ENCODE data around the gene GABRG3.

The GABRG3 gene

GRCh38 chr15:27042646-27043045, 71.7 kb downstream of the GABRG3 start:
- Histone ChIP-seq H3K9ac (ENCODE audit: low read length) (no peak overlapping the region), H3K79me2 (ENCODE audit: insufficient read depth, low read length) (no peaks in the 10 kb centered on the region), H3K9me3 (ENCODE audit: insufficient read depth, low read length) (no peaks in the 10 kb centered on the region), H3K4me3 (ENCODE audit: insufficient read depth, low read length, poor library complexity, severe bottlenecking) (no peak overlapping the region), H3F3A (ENCODE audit: insufficient read depth) (no peaks in the 10 kb centered on the region), H3K36me3 (ENCODE audit: low read length) (no peaks in the 10 kb centered on the region), H3K4me2 (ENCODE audit: low read depth, low read length, poor library complexity, severe bottlenecking) (no peak overlapping the region), H3K27ac (ENCODE audit: low read depth, low read length) (no peak overlapping the region), H3K9me2 (replicated peaks; ENCODE audit: insufficient read depth, low read length) (no peaks in the 10 kb centered on the region), H4K20me1 (ENCODE audit: low read depth, low read length) (no peaks in the 10 kb centered on the region), H3K27me3 (ENCODE audit: low read length) (no peaks in the 10 kb centered on the region), H2AFZ (ENCODE audit: low read depth, low read length, severe bottlenecking) (no peak overlapping the region)
- no peak for TF ChIP-seq EZH2phosphoT487 (conservative IDR thresholded peaks at IDR 0.05; ENCODE audit: low read length)
- no peak for TF ChIP-seq CTCF (IDR thresholded peaks at IDR 0.05; ENCODE audit: insufficient read depth, low read length, poor library complexity, severe bottlenecking)

GRCh38 chr15:27043770-27044169, 72.8 kb downstream of the GABRG3 start:
- Histone ChIP-seq H3K79me2 (ENCODE audit: insufficient read depth, low read length) (no peaks in the 10 kb centered on the region), H4K20me1 (ENCODE audit: low read depth, low read length) (no peaks in the 10 kb centered on the region), H3K4me2 (ENCODE audit: low read depth, low read length, poor library complexity, severe bottlenecking) (no peak overlapping the region), H3F3A (ENCODE audit: insufficient read depth) (no peaks in the 10 kb centered on the region), H3K36me3 (ENCODE audit: low read length) (no peaks in the 10 kb centered on the region), H2AFZ (ENCODE audit: low read depth, low read length, severe bottlenecking) (no peak overlapping the region), H3K4me3 (ENCODE audit: insufficient read depth, low read length, poor library complexity, severe bottlenecking) (no peak overlapping the region), H3K9me3 (ENCODE audit: insufficient read depth, low read length) (no peaks in the 10 kb centered on the region), H3K27me3 (ENCODE audit: low read length) (no peaks in the 10 kb centered on the region), H3K9me2 (replicated peaks; ENCODE audit: insufficient read depth, low read length) (no peaks in the 10 kb centered on the region), H3K27ac (ENCODE audit: low read depth, low read length) (no peak overlapping the region), H3K9ac (ENCODE audit: low read length) (no peak overlapping the region)
- TF ChIP-seq EZH2phosphoT487 (conservative IDR thresholded peaks at IDR 0.05; ENCODE audit: low read length): no peak
- TF ChIP-seq CTCF (IDR thresholded peaks at IDR 0.05; ENCODE audit: insufficient read depth, low read length, poor library complexity, severe bottlenecking): no peak

DNA sequence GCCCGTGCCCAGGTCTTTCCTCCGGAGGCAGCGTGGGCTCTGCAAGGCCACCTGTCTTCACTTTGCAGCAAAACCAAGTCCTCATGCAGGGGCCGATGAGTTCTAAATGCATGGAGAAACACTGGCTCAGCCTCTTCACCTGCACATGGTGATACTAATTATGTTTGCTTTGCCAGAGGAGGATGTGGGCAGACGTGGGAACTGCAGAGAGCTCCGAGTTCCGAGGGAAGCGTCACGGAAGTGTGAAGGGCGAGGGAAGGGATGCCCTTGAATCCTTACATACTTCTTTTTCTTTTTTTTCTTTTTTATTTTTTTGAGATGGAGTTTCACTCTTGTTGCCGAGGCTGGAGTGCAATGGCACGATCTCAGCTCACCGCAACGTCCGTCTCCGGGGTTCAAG, 74.8 kb downstream of the GABRG3 start:
- H3K9me3 ChIP-seq (ENCODE audit: insufficient read depth, low read length): no peaks in the 10 kb centered on the region
- H4K20me1 ChIP-seq (ENCODE audit: low read depth, low read length): no peaks in the 10 kb centered on the region
- no peak overlapping the region for H3K4me3 ChIP-seq (ENCODE audit: insufficient read depth, low read length, poor library complexity, severe bottlenecking)
- H3K79me2 ChIP-seq (ENCODE audit: insufficient read depth, low read length): no peaks in the 10 kb centered on the region
- H3F3A ChIP-seq (ENCODE audit: insufficient read depth): no peaks in the 10 kb centered on the region
- no peaks in the 10 kb centered on the region for H3K9me2 ChIP-seq (replicated peaks; ENCODE audit: insufficient read depth, low read length)
- no peaks in the 10 kb centered on the region for H3K36me3 ChIP-seq (ENCODE audit: low read length)
- H3K4me2 ChIP-seq (ENCODE audit: low read depth, low read length, poor library complexity, severe bottlenecking): no peak overlapping the region
- no peaks in the 10 kb centered on the region for H3K27me3 ChIP-seq (ENCODE audit: low read length)
- TF ChIP-seq CTCF (IDR thresholded peaks at IDR 0.05; ENCODE audit: insufficient read depth, low read length, poor library complexity, severe bottlenecking) (no peak), EZH2phosphoT487 (conservative IDR thresholded peaks at IDR 0.05; ENCODE audit: low read length) (no peak)
- H2AFZ ChIP-seq (ENCODE audit: low read depth, low read length, severe bottlenecking): no peak overlapping the region
- H3K9ac ChIP-seq (ENCODE audit: low read length): no peak overlapping the region
- no peak overlapping the region for H3K27ac ChIP-seq (ENCODE audit: low read depth, low read length)

DNA sequence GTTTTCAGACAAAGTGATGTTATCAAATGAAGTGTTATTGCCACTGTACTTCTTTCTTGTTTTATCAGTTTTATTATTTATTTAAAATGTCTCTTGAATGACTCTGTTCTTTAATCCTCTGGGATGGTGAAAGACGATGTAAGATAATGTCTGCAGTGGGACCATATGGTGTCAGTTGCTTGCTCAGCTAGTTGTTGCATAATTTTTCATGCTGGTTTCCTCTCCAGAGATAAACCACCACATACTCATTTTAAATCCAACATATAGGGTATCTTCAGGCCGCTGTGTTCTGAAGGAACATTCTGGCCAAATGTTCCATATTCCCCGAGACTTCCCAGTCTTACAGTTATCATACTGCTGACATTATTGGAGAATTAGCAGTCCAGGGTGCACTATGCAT, 75.9 kb downstream of the GABRG3 start:
- H3K9me2 ChIP-seq (replicated peaks; ENCODE audit: insufficient read depth, low read length): no peaks in the 10 kb centered on the region
- H3K27ac ChIP-seq (ENCODE audit: low read depth, low read length): no peak overlapping the region
- TF ChIP-seq CTCF (IDR thresholded peaks at IDR 0.05; ENCODE audit: insufficient read depth, low read length, poor library complexity, severe bottlenecking) (no peak), EZH2phosphoT487 (conservative IDR thresholded peaks at IDR 0.05; ENCODE audit: low read length) (no peak)

More for the DNA sequence above, 75.9 kb downstream of the GABRG3 start:
- Histone ChIP-seq H2AFZ (ENCODE audit: low read depth, low read length, severe bottlenecking) (no peak overlapping the region), H3K79me2 (ENCODE audit: insufficient read depth, low read length) (no peaks in the 10 kb centered on the region), H3K4me2 (ENCODE audit: low read depth, low read length, poor library complexity, severe bottlenecking) (no peak overlapping the region), H3K4me3 (ENCODE audit: insufficient read depth, low read length, poor library complexity, severe bottlenecking) (no peak overlapping the region), H3K9ac (ENCODE audit: low read length) (no peak overlapping the region), H3F3A (ENCODE audit: insufficient read depth) (no peaks in the 10 kb centered on the region), H3K27me3 (ENCODE audit: low read length) (no peaks in the 10 kb centered on the region), H4K20me1 (ENCODE audit: low read depth, low read length) (no peaks in the 10 kb centered on the region), H3K9me3 (ENCODE audit: insufficient read depth, low read length) (no peaks in the 10 kb centered on the region), H3K36me3 (ENCODE audit: low read length) (no peaks in the 10 kb centered on the region)
